IPS-20b (cell line): ENCODE results near the gene PPP4R2.

Experiments used
- H3K27ac ChIP-seq: one replicate; pipeline ENCODE4 v1.5.1; 2013; ENCODE audit warnings: low read length
- H3K27me3 ChIP-seq: 2 replicates; pipeline ENCODE4 v1.6.1; 2013; ENCODE audit warnings: mild to moderate bottlenecking, low read length, inconsistent platforms; ENCODE audit not compliant: insufficient read depth
- H3K36me3 ChIP-seq: 2 replicates; pipeline ENCODE4 v1.6.1; 2013; ENCODE audit warnings: low read depth, mild to moderate bottlenecking, inconsistent platforms, low read length, moderate library complexity; ENCODE audit not compliant: insufficient read depth
- H3K4me1 ChIP-seq: 2 replicates; pipeline ENCODE4 v1.6.1; 2013; ENCODE audit warnings: mild to moderate bottlenecking, control low read depth, inconsistent platforms, low read length, moderate library complexity; ENCODE audit not compliant: insufficient read depth
- H3K4me3 ChIP-seq: 2 replicates; pipeline ENCODE4 v1.5.1; 2013; ENCODE audit warnings: mild to moderate bottlenecking, low read length, inconsistent platforms
- H3K9ac ChIP-seq: 2 replicates; pipeline ENCODE4 v1.6.1; 2013; ENCODE audit warnings: low read depth, mild to moderate bottlenecking, inconsistent platforms, low read length, moderate library complexity
- H3K9me3 ChIP-seq: 2 replicates; pipeline ENCODE4 v1.6.1; 2013; ENCODE audit warnings: mild to moderate bottlenecking, low read depth, low read length, inconsistent platforms; ENCODE audit not compliant: insufficient read depth

Gene PPP4R2

GRCh38 chr3:73028803-73029202 is 32.2 kb downstream of the PPP4R2 start:
- H3K36me3 ChIP-seq, result no peaks in the 10 kb centered on the region
- peak overlapping the region; percentile 8; the same call in 1 of the 2 replicates for H3K9ac ChIP-seq
- H3K4me3 ChIP-seq, result no peak overlapping the region
- H3K27ac ChIP-seq, result no peak overlapping the region
- no peaks in the 10 kb centered on the region for H3K27me3 ChIP-seq
- H3K4me1 ChIP-seq, result peaks cover 21% of the 10 kb centered on the region; the same call in 1 of the 2 replicates
- H3K9me3 ChIP-seq, result no peaks in the 10 kb centered on the region

- Histone ChIP-seq H3K4me3 (no peak overlapping the region), H3K27me3 (no peaks in the 10 kb centered on the region), H3K9me3 (no peaks in the 10 kb centered on the region), H3K4me1 (peaks cover 16% of the 10 kb centered on the region; the same call in 1 of the 2 replicates), H3K27ac (no peak overlapping the region), H3K36me3 (no peaks in the 10 kb centered on the region), H3K9ac (peak overlapping the region; percentile 8; the same call in 1 of the 2 replicates)
Observed at GRCh38 chr3:73029321-73029796, 32.7 kb downstream of the PPP4R2 start.

GRCh38 chr3:73030073-73030597 is 33.5 kb downstream of the PPP4R2 start:
- H3K4me3 ChIP-seq, result no peak overlapping the region
- no peaks in the 10 kb centered on the region for H3K27me3 ChIP-seq
- H3K4me1 ChIP-seq, result peaks cover 11% of the 10 kb centered on the region; the same call in 1 of the 2 replicates
- no peaks in the 10 kb centered on the region for H3K9me3 ChIP-seq
- H3K9ac ChIP-seq, result no peak overlapping the region
- H3K27ac ChIP-seq, result no peak overlapping the region
- no peaks in the 10 kb centered on the region for H3K36me3 ChIP-seq

- Histone ChIP-seq H3K4me1 (peaks cover 5% of the 10 kb centered on the region; the same call in 1 of the 2 replicates), H3K36me3 (no peaks in the 10 kb centered on the region), H3K9me3 (no peaks in the 10 kb centered on the region), H3K27me3 (no peaks in the 10 kb centered on the region), H3K27ac (no peak overlapping the region), H3K4me3 (no peak overlapping the region), H3K9ac (no peak overlapping the region)
Observed at GRCh38 chr3:73031573-73032103, 35.0 kb downstream of the PPP4R2 start.

- peaks cover 12% of the 10 kb centered on the region for H3K4me1 ChIP-seq
- H3K9ac ChIP-seq, result no peak overlapping the region
- H3K36me3 ChIP-seq, result no peaks in the 10 kb centered on the region
Observed at GRCh38 chr3:73036694-73037591, 40.3 kb downstream of the PPP4R2 start.

GRCh38 chr3:73041537-73041936 is 44.9 kb downstream of the PPP4R2 start:
- no peak overlapping the region for H3K4me3 ChIP-seq
- no peaks in the 10 kb centered on the region for H3K9me3 ChIP-seq
- H3K9ac ChIP-seq, result no peak overlapping the region
- H3K36me3 ChIP-seq, result no peaks in the 10 kb centered on the region
- no peaks in the 10 kb centered on the region for H3K27me3 ChIP-seq
- H3K4me1 ChIP-seq, result peaks cover 43% of the 10 kb centered on the region
- no peak overlapping the region for H3K27ac ChIP-seq

More at GRCh38 chr3:73036694-73037591, 40.3 kb downstream of the PPP4R2 start:
- H3K27ac ChIP-seq, result no peak overlapping the region
- H3K9me3 ChIP-seq, result no peaks in the 10 kb centered on the region
- H3K27me3 ChIP-seq, result no peaks in the 10 kb centered on the region
- no peak overlapping the region for H3K4me3 ChIP-seq

GRCh38 chr3:73043414-73043813 is 46.8 kb downstream of the PPP4R2 start:
- H3K9me3 ChIP-seq, result no peaks in the 10 kb centered on the region
- peaks cover 41% of the 10 kb centered on the region for H3K4me1 ChIP-seq
- no peak overlapping the region for H3K27ac ChIP-seq
- no peak overlapping the region for H3K9ac ChIP-seq
- no peaks in the 10 kb centered on the region for H3K27me3 ChIP-seq
- peaks cover 11% of the 10 kb centered on the region; the same call in 1 of the 2 replicates for H3K36me3 ChIP-seq
- no peak overlapping the region for H3K4me3 ChIP-seq

- H3K4me1 ChIP-seq, result peaks cover 41% of the 10 kb centered on the region
- H3K9me3 ChIP-seq, result no peaks in the 10 kb centered on the region
- no peak overlapping the region for H3K4me3 ChIP-seq
- no peak overlapping the region for H3K9ac ChIP-seq
- no peaks in the 10 kb centered on the region for H3K27me3 ChIP-seq
- H3K36me3 ChIP-seq, result peaks cover 25% of the 10 kb centered on the region
- H3K27ac ChIP-seq, result no peak overlapping the region
Observed at GRCh38 chr3:73045391-73045790, 48.8 kb downstream of the PPP4R2 start.

- Histone ChIP-seq H3K4me1 (peaks cover 39% of the 10 kb centered on the region), H3K4me3 (no peak overlapping the region), H3K27ac (no peak overlapping the region), H3K27me3 (no peaks in the 10 kb centered on the region), H3K9ac (no peak overlapping the region), H3K9me3 (no peaks in the 10 kb centered on the region), H3K36me3 (peaks cover 30% of the 10 kb centered on the region)
Observed at GRCh38 chr3:73046195-73046594, 49.6 kb downstream of the PPP4R2 start.

- no peak overlapping the region for H3K27ac ChIP-seq
- H3K4me1 ChIP-seq, result peaks cover 21% of the 10 kb centered on the region
- H3K27me3 ChIP-seq, result no peaks in the 10 kb centered on the region
- no peaks in the 10 kb centered on the region for H3K9me3 ChIP-seq
- H3K36me3 ChIP-seq, result peaks cover 30% of the 10 kb centered on the region
- no peak overlapping the region for H3K9ac ChIP-seq
- no peak overlapping the region for H3K4me3 ChIP-seq
Observed at GRCh38 chr3:73049319-73049718, 52.7 kb downstream of the PPP4R2 start.

GRCh38 chr3:73052857-73053256 is 56.2 kb downstream of the PPP4R2 start:
- Histone ChIP-seq H3K9me3 (no peaks in the 10 kb centered on the region), H3K27me3 (no peaks in the 10 kb centered on the region), H3K9ac (no peak overlapping the region), H3K4me1 (no peaks in the 10 kb centered on the region), H3K4me3 (no peak overlapping the region), H3K27ac (no peak overlapping the region), H3K36me3 (peaks cover 34% of the 10 kb centered on the region)
